IMR-90 (cell line): Measurements from ENCODE around the gene GLT1D1. TPM values are rescaled to one million over a fixed set of nuclear protein-coding genes. Genes with fewer than 3 reads are reported as not detected.

Experiments
- ATAC-seq: fragments of 200-7000 bp; cut with Tn5 transposase; 2 replicates; pipeline ENCODE4 v1.9.1; 2020; ENCODE audit warnings: low read depth, mild to moderate bottlenecking, moderate library complexity
- BruUV-seq: library from RNA; stranded (reverse); fragments of 400-500 nt; replicated peaks from 2 replicates; lab custom pipeline; 2021; lab: Mats Ljungman, UMichigan
- CTCF ChIA-PET: fragments of 300-600 bp; formaldehyde crosslinking; extraction: SDS; loops from one replicate; lab custom pipeline; 2021; ENCODE audit warnings: antibody characterized with exemption; lab: Yijun Ruan, JAX
- POLR2A ChIA-PET: fragments of 300-600 bp; sonication (Branson Sonifier 250); formaldehyde crosslinking; loops from one replicate; lab custom pipeline; 2022; ENCODE audit warnings: antibody characterized with exemption; ENCODE audit not compliant: unreplicated experiment; lab: Charles Lee
- DNase-seq: peaks from one replicate; pipeline ENCODE4 v3.0.0; 2013
- H2AFZ ChIP-seq: replicated peaks from 2 replicates; pipeline ENCODE3; 2013; ENCODE audit warnings: low read length, mild to moderate bottlenecking; ENCODE audit not compliant: poor library complexity
- H2AK5ac ChIP-seq: 2 replicates; pipeline ENCODE4 v1.6.1; 2013; ENCODE audit warnings: low read depth, low read length, inconsistent platforms
- H2AK9ac ChIP-seq: replicated peaks from 2 replicates; pipeline ENCODE3; 2013; ENCODE audit warnings: mild to moderate bottlenecking, low read depth, low read length, moderate library complexity; ENCODE audit not compliant: poor library complexity
- H2BK120ac ChIP-seq: 2 replicates; pipeline ENCODE4 v1.6.1; 2013; ENCODE audit warnings: low read depth, low read length, inconsistent platforms
- H2BK15ac ChIP-seq: 3 replicates; pipeline ENCODE4 v1.6.1; 2013; ENCODE audit warnings: low read depth, low read length, inconsistent platforms
- H2BK20ac ChIP-seq: 2 replicates; pipeline ENCODE4 v1.6.1; 2013; ENCODE audit warnings: low read depth, mild to moderate bottlenecking, inconsistent platforms, low read length, moderate library complexity
- H2BK5ac ChIP-seq: 2 replicates; pipeline ENCODE4 v1.6.1; 2013; ENCODE audit warnings: mild to moderate bottlenecking, low read depth, low read length, inconsistent platforms; ENCODE audit not compliant: poor library complexity, severe bottlenecking
- H3K14ac ChIP-seq: replicated peaks from 2 replicates; pipeline ENCODE4 v1.6.1; 2013; ENCODE audit warnings: low read depth, low read length, inconsistent platforms
- H3K18ac ChIP-seq: 2 replicates; pipeline ENCODE4 v1.6.1; 2013; ENCODE audit warnings: low read depth, low read length, control low read depth
- H3K23ac ChIP-seq: 2 replicates; pipeline ENCODE4 v1.6.1; 2013; ENCODE audit warnings: low read depth, low read length, inconsistent platforms
- H3K27ac ChIP-seq: 2 replicates; pipeline ENCODE4 v1.5.1; 2013; ENCODE audit warnings: mild to moderate bottlenecking, control low read depth, low read length; ENCODE audit not compliant: insufficient read depth
- H3K27me3 ChIP-seq: 2 replicates; pipeline ENCODE4 v1.6.1; 2013; ENCODE audit warnings: low read length; ENCODE audit not compliant: control insufficient read depth, insufficient read depth
- H3K36me3 ChIP-seq: 2 replicates; pipeline ENCODE4 v1.6.1; 2013; ENCODE audit warnings: low read length, mixed read lengths; ENCODE audit not compliant: control insufficient read depth, insufficient read depth
- H3K4ac ChIP-seq: 2 replicates; pipeline ENCODE4 v1.6.1; 2013; ENCODE audit warnings: low read depth, low read length, inconsistent platforms
- H3K4me1 ChIP-seq: 2 replicates; pipeline ENCODE4 v1.6.1; 2013; ENCODE audit warnings: low read length, mixed read lengths; ENCODE audit not compliant: control insufficient read depth, insufficient read depth
- H3K4me2 ChIP-seq: 2 replicates; pipeline ENCODE4 v1.6.1; 2013; ENCODE audit warnings: low read depth, mild to moderate bottlenecking, control low read depth, low read length, moderate library complexity
- H3K4me3 ChIP-seq: 2 replicates; pipeline ENCODE4 v1.5.1; 2013; ENCODE audit warnings: low read depth, mild to moderate bottlenecking, control low read depth, low read length, moderate library complexity; ENCODE audit not compliant: insufficient read depth
- H3K56ac ChIP-seq: 2 replicates; pipeline ENCODE4 v1.6.1; 2013; ENCODE audit warnings: low read length, inconsistent platforms; ENCODE audit not compliant: insufficient read depth; ENCODE audit errors: extremely low read depth
- H3K79me1 ChIP-seq, 2 experiments: 2 replicates each; pipeline ENCODE4 v1.6.1; 2013; ENCODE audit warnings: low read length in 2 of 2, inconsistent platforms in 1 of 2, low read depth in 1 of 2
- H3K9ac ChIP-seq: 2 replicates; pipeline ENCODE4 v1.6.1; 2013; ENCODE audit warnings: low read depth, low read length, control low read depth
- H3K9me1 ChIP-seq: 2 replicates; pipeline ENCODE4 v1.6.1; 2013; ENCODE audit warnings: low read length, inconsistent platforms; ENCODE audit not compliant: insufficient read depth
- H3K9me3 ChIP-seq: 2 replicates; pipeline ENCODE4 v1.6.1; 2013; ENCODE audit warnings: low read length; ENCODE audit not compliant: control insufficient read depth, insufficient read depth
- H4K20me1 ChIP-seq: 2 replicates; pipeline ENCODE4 v1.6.1; 2013; ENCODE audit warnings: low read length, inconsistent platforms; ENCODE audit not compliant: insufficient read depth
- H4K5ac ChIP-seq: 2 replicates; pipeline ENCODE4 v1.6.1; 2013; ENCODE audit warnings: mild to moderate bottlenecking, low read depth, low read length, control low read depth
- H4K8ac ChIP-seq, 2 experiments: 2 replicates each; pipeline ENCODE4 v1.6.1; 2013; ENCODE audit warnings: low read depth in 2 of 2, low read length in 2 of 2, control low read depth in 1 of 2, inconsistent platforms in 1 of 2
- H4K91ac ChIP-seq: 2 replicates; pipeline ENCODE4 v1.6.1; 2013; ENCODE audit warnings: low read depth, low read length, inconsistent platforms; ENCODE audit not compliant: insufficient read depth
- CHD1 ChIP-seq: IDR thresholded peaks from 2 replicates; pipeline ENCODE4 v1.6.1; 2012; ENCODE audit warnings: low read depth, low read length, improper control_type of control experiment
- FOS ChIP-seq: fragments of 150-350 bp; IDR thresholded peaks from 2 replicates; pipeline ENCODE4 v1.6.1; 2016; ENCODE audit warnings: low read depth, low read length
- MAFK ChIP-seq: IDR thresholded peaks from 2 replicates; pipeline ENCODE4 v1.6.1; 2012; ENCODE audit warnings: low read depth, low read length, improper control_type of control experiment
- MAZ ChIP-seq: IDR thresholded peaks from 2 replicates; pipeline ENCODE4 v1.6.1; 2012; ENCODE audit warnings: low read depth, mild to moderate bottlenecking, low read length, improper control_type of control experiment, moderate library complexity, borderline replicate concordance
- RAD21 ChIP-seq: IDR thresholded peaks from 2 replicates; pipeline ENCODE4 v1.6.1; 2012; ENCODE audit warnings: low read length, improper control_type of control experiment
- RCOR1 ChIP-seq: IDR thresholded peaks from 2 replicates; pipeline ENCODE4 v1.6.1; 2012; ENCODE audit warnings: mild to moderate bottlenecking, low read length, improper control_type of control experiment; ENCODE audit not compliant: insufficient replicate concordance
- RFX5 ChIP-seq: IDR thresholded peaks from 2 replicates; pipeline ENCODE4 v1.8.0; 2012; ENCODE audit warnings: low read depth, mild to moderate bottlenecking, low read length, moderate library complexity
- WGBS, 2 experiments: methylation state at CpG; one replicate each; pipeline versions ENCODE4 v1.1.5 to v1.1.7; 2013; ENCODE audit warnings: missing lambda C conversion rate in 2 of 2; ENCODE audit not compliant: insufficient read length in 1 of 2; ENCODE audit errors: extremely low coverage in 2 of 2; 5-methylcytosine and 5-hydroxymethylcytosine counted together
- dilution Hi-C: fragments of 300-500 bp; cut with HindIII; formaldehyde crosslinking; loops from one replicate; pipeline ENCODE4 v1.14.3; 2018; ENCODE audit warnings: low sequenced_read_pairs; ENCODE audit not compliant: unreplicated experiment
- in situ Hi-C: fragments of 300-500 bp; cut with MboI; formaldehyde crosslinking; loops from 3 replicates; pipeline ENCODE4 v1.14.3; 2019; ENCODE audit warnings: low sequenced_read_pairs, inconsistent platforms, mixed read lengths
- intact Hi-C: fragments of 100-400 bp; cut with micrococcal nuclease; formaldehyde crosslinking; loops from 2 replicates; pipeline ENCODE4 v1.10.0; 2022
- polyA plus RNA-seq, 3 experiments: library from polyadenylated mRNA; depleted of rRNA; stranded (reverse); fragments of >200 nt; gene quantifications; 2 replicates each; pipeline ENCODE4 v1.2.3, GENCODE V29; 2012; ENCODE audit warnings: low replicate concordance in 1 of 3
- total RNA-seq: library from RNA; depleted of rRNA; stranded (reverse); fragments of >200 nt; gene quantifications from 2 replicates; pipeline ENCODE4 v1.2.3, GENCODE V29; 2012
- TF ChIP-seq, protein P1 (sequence below): conservative IDR thresholded peaks from 2 replicates; pipeline ENCODE4 v1.5.1; 2012; ENCODE audit warnings: mild to moderate bottlenecking, low read depth, low read length, improper control_type of control experiment
- TF ChIP-seq, protein P2 (sequence below): fragments of 150-350 bp; IDR thresholded peaks from 2 replicates; pipeline ENCODE4 v1.6.1; 2016; ENCODE audit warnings: low read depth, mild to moderate bottlenecking, low read length, moderate library complexity, borderline replicate concordance
- TF ChIP-seq, protein P3 (sequence below): fragments of 150-350 bp; IDR thresholded peaks from 2 replicates; pipeline ENCODE4 v1.6.1; 2017; ENCODE audit warnings: mild to moderate bottlenecking, antibody characterized with exemption, low read length, low read depth

The GLT1D1 gene
- total and polyA plus RNA-seq, 2 of the 4 experiments (the other 2 are of a cell fraction), result not detected

DNA sequence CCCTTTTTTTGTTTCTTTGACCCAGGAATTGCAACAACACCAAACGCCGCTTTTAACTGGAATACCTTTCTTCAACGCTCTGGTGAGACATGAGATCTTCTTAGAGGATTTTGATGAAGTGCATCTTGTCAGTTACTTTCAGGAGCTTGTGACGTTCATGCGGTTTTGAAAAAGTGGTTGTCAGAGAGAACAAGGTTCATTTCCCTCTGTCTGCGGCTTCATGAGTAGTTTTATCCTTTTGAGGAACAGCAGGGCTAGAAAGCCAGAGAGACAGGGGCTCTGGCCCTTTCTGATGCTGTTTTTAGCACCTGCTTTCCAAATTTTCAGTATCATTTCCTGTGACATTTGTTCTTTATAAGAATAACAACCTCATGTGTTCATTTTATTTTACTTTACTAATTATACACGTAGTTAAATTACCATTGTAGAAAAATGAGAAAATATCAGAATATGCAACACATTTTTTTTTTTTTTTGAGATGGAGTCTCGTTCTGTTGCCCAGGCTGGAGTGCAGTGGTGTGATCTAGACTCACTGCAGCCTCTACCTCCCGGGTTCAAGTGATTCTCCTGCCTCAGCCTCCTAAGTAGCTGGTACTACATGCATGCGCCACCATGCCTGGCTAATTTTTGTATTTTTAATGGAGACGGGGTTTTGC is 61.8 kb downstream of the GLT1D1 start:
- H2AK9ac ChIP-seq, result no peak overlapping the region
- DNase-seq, result no peak

More for the DNA sequence above, 61.8 kb downstream of the GLT1D1 start:
- Histone ChIP-seq H3K4me1 (no peaks in the 10 kb centered on the region), H3K27me3 (no peaks in the 10 kb centered on the region), H3K56ac (no peak overlapping the region), H3K14ac (no peak overlapping the region), H2AFZ (no peak overlapping the region), H2BK20ac (no peak overlapping the region), H3K36me3 (no peaks in the 10 kb centered on the region), H3K4me3 (no peak overlapping the region), H4K91ac (no peak overlapping the region), H3K18ac (no peak overlapping the region), H3K9ac (no peak overlapping the region), H3K9me3 (peaks cover 15% of the 10 kb centered on the region), H3K4ac (no peak overlapping the region), H4K5ac (no peak overlapping the region), H4K20me1 (no peaks in the 10 kb centered on the region), H3K4me2 (no peak overlapping the region), H2BK5ac (no peak overlapping the region), H2BK120ac (no peak overlapping the region), H3K79me1 (no peaks in the 10 kb centered on the region), H4K8ac (no peak overlapping the region), H3K9me1 (no peaks in the 10 kb centered on the region), H3K23ac (no peak overlapping the region), H2BK15ac (no peak overlapping the region), H2AK5ac (no peak overlapping the region), H3K27ac (no peak overlapping the region)
- TF ChIP-seq CHD1 (no peak), MAFK (no peak), RFX5 (no peak), RCOR1 (no peak), FOS (no peak), MAZ (no peak), RAD21 (no peak)
- TF ChIP-seq, protein P1, sequence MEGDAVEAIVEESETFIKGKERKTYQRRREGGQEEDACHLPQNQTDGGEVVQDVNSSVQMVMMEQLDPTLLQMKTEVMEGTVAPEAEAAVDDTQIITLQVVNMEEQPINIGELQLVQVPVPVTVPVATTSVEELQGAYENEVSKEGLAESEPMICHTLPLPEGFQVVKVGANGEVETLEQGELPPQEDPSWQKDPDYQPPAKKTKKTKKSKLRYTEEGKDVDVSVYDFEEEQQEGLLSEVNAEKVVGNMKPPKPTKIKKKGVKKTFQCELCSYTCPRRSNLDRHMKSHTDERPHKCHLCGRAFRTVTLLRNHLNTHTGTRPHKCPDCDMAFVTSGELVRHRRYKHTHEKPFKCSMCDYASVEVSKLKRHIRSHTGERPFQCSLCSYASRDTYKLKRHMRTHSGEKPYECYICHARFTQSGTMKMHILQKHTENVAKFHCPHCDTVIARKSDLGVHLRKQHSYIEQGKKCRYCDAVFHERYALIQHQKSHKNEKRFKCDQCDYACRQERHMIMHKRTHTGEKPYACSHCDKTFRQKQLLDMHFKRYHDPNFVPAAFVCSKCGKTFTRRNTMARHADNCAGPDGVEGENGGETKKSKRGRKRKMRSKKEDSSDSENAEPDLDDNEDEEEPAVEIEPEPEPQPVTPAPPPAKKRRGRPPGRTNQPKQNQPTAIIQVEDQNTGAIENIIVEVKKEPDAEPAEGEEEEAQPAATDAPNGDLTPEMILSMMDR, result no peak
- TF ChIP-seq, protein P2, sequence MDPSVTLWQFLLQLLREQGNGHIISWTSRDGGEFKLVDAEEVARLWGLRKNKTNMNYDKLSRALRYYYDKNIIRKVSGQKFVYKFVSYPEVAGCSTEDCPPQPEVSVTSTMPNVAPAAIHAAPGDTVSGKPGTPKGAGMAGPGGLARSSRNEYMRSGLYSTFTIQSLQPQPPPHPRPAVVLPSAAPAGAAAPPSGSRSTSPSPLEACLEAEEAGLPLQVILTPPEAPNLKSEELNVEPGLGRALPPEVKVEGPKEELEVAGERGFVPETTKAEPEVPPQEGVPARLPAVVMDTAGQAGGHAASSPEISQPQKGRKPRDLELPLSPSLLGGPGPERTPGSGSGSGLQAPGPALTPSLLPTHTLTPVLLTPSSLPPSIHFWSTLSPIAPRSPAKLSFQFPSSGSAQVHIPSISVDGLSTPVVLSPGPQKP, result no peak
- TF ChIP-seq, protein P3, sequence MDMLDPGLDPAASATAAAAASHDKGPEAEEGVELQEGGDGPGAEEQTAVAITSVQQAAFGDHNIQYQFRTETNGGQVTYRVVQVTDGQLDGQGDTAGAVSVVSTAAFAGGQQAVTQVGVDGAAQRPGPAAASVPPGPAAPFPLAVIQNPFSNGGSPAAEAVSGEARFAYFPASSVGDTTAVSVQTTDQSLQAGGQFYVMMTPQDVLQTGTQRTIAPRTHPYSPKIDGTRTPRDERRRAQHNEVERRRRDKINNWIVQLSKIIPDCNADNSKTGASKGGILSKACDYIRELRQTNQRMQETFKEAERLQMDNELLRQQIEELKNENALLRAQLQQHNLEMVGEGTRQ, result no peak
- dilution Hi-C loops (no loop called here), intact Hi-C loops (no loop called here), in situ Hi-C loops (no loop called here)
- CTCF ChIA-PET, result no interaction called here
- POLR2A ChIA-PET, result no interaction called here
- no TSS peak for BruUV-seq
- ATAC-seq, result no peak
- 80% methylated on average over 2 of the region's 11 CpGs; no CpG with 5 or more reads in 1 of the 2 experiments for WGBS, 2 experiments
